OCI-LY7 (cell line): ENCODE measurements around the gene CPNE2.

Experiments used
- EZH2phosphoT487 ChIP-seq: fragments of 200-600 bp; sonication (generic); IDR thresholded peaks from 2 replicates; pipeline ENCODE4 v1.6.1; 2018; ENCODE audit warnings: low read depth, borderline replicate concordance, mild to moderate bottlenecking, mixed run types, antibody characterized with exemption, low read length, moderate library complexity, mixed read lengths
- TF ChIP-seq, protein P1 (sequence below): fragments of 200-600 bp; sonication (generic); conservative IDR thresholded peaks from 2 replicates; pipeline ENCODE4 v1.5.1; 2014; ENCODE audit warnings: mild to moderate bottlenecking, antibody characterized with exemption, low read length, moderate library complexity, mixed read lengths

GRCh38 chr16:57071831-57072582 is 20.4 kb upstream of the CPNE2 start:
- TF ChIP-seq, protein P1, sequence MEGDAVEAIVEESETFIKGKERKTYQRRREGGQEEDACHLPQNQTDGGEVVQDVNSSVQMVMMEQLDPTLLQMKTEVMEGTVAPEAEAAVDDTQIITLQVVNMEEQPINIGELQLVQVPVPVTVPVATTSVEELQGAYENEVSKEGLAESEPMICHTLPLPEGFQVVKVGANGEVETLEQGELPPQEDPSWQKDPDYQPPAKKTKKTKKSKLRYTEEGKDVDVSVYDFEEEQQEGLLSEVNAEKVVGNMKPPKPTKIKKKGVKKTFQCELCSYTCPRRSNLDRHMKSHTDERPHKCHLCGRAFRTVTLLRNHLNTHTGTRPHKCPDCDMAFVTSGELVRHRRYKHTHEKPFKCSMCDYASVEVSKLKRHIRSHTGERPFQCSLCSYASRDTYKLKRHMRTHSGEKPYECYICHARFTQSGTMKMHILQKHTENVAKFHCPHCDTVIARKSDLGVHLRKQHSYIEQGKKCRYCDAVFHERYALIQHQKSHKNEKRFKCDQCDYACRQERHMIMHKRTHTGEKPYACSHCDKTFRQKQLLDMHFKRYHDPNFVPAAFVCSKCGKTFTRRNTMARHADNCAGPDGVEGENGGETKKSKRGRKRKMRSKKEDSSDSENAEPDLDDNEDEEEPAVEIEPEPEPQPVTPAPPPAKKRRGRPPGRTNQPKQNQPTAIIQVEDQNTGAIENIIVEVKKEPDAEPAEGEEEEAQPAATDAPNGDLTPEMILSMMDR = no peak
- no peak for TF ChIP-seq EZH2phosphoT487
